ENCODE results near the gene NOS2. TPM values are rescaled to one million over a fixed set of nuclear protein-coding genes. Genes with fewer than 3 reads are reported as not detected.

The NOS2 gene
- polyA plus RNA-seq, 1 experiment: not detected

GRCh38 chr17:27760069-27760885 is 40.1 kb downstream of the NOS2 start:
- ChIA-PET CTCF (interaction anchor here (0.5 to 3.6 kb wide), 15 partner anchors 9 to 488 kb away, joined by 3 to 84 read pairs (median 4); no protein-coding TSS in a partner anchor), POLR2A (no interaction called here)
- no peak for DNase-seq (ENCODE audit: low read depth, low spot score)
- H3K27me3 ChIP-seq (ENCODE audit: control insufficient read depth, insufficient read depth, low read length): peaks cover 2% of the 10 kb centered on the region
- no peak overlapping the region for H3K4me3 ChIP-seq (ENCODE audit: low read depth, low read length)
- TF ChIP-seq, protein P1, sequence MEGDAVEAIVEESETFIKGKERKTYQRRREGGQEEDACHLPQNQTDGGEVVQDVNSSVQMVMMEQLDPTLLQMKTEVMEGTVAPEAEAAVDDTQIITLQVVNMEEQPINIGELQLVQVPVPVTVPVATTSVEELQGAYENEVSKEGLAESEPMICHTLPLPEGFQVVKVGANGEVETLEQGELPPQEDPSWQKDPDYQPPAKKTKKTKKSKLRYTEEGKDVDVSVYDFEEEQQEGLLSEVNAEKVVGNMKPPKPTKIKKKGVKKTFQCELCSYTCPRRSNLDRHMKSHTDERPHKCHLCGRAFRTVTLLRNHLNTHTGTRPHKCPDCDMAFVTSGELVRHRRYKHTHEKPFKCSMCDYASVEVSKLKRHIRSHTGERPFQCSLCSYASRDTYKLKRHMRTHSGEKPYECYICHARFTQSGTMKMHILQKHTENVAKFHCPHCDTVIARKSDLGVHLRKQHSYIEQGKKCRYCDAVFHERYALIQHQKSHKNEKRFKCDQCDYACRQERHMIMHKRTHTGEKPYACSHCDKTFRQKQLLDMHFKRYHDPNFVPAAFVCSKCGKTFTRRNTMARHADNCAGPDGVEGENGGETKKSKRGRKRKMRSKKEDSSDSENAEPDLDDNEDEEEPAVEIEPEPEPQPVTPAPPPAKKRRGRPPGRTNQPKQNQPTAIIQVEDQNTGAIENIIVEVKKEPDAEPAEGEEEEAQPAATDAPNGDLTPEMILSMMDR (IDR thresholded peaks at IDR 0.05; ENCODE audit: low read depth, low read length): peak; percentile 82
- no peak overlapping the region for H3K27ac ChIP-seq (ENCODE audit: low read depth, low read length)
- no peaks in the 10 kb centered on the region for H3K9me3 ChIP-seq (ENCODE audit: control insufficient read depth, insufficient read depth, low read length)

DNA sequence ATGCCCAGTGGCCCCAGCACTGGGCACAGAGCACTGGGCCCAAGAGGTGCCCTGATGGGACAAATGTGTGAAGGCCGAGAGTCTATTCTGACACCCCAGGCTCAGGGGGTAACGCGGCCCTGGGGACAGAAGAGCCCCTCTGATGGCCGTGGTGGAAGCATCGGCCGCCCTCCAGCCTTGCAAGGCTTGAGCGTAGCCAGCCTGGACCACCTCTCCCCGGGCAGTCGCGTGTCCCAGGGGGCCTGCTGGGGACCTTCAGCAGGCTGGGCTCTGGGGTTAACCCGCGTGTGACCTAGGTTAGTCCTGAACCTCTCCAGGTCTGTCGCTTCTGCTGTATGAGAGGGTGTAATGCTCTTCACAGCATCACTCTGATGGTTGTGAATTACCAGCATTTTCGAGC is 40.8 kb downstream of the NOS2 start:
- Histone ChIP-seq H3K27me3 (ENCODE audit: control insufficient read depth, insufficient read depth, low read length) (peaks cover 2% of the 10 kb centered on the region), H3K27ac (ENCODE audit: low read depth, low read length) (no peak overlapping the region), H3K9me3 (ENCODE audit: control insufficient read depth, insufficient read depth, low read length) (no peaks in the 10 kb centered on the region), H3K4me3 (ENCODE audit: low read depth, low read length) (no peak overlapping the region)
- DNase-seq (ENCODE audit: low read depth, low spot score): no peak
- TF ChIP-seq, protein P1 (IDR thresholded peaks at IDR 0.05; ENCODE audit: low read depth, low read length): no peak
- POLR2A ChIA-PET: no interaction called here
- CTCF ChIA-PET: interaction anchor here (0.6 to 3.6 kb wide), 13 partner anchors 9 to 489 kb away, joined by 3 to 84 read pairs (median 5); no protein-coding TSS in a partner anchor

- Histone ChIP-seq H3K27me3 (ENCODE audit: control insufficient read depth, insufficient read depth, low read length) (peaks cover 2% of the 10 kb centered on the region), H3K4me3 (ENCODE audit: low read depth, low read length) (no peak overlapping the region), H3K27ac (ENCODE audit: low read depth, low read length) (no peak overlapping the region), H3K9me3 (ENCODE audit: control insufficient read depth, insufficient read depth, low read length) (no peaks in the 10 kb centered on the region)
- TF ChIP-seq, protein P1 (IDR thresholded peaks at IDR 0.05; ENCODE audit: low read depth, low read length): peak; percentile 75
- ChIA-PET CTCF (interaction anchor here (0.5 to 3.0 kb wide), 31 partner anchors 11 to 560 kb away, joined by 3 to 109 read pairs (median 3); no protein-coding TSS in a partner anchor), POLR2A (interaction anchor here (0.6 kb wide), 1 partner anchor 128 kb away, joined by 4 read pairs; no protein-coding TSS in a partner anchor)
- DNase-seq (ENCODE audit: low read depth, low spot score): peak; percentile 11
These were observed 43.6 kb downstream of the NOS2 start for GRCh38 chr17:27756467-27757371.

GRCh38 chr17:27755706-27756466 is 44.4 kb downstream of the NOS2 start:
- peaks cover 2% of the 10 kb centered on the region for H3K27me3 ChIP-seq (ENCODE audit: control insufficient read depth, insufficient read depth, low read length)
- no peak for DNase-seq (ENCODE audit: low read depth, low spot score)
- CTCF ChIA-PET: interaction anchor here (0.5 to 3.0 kb wide), 30 partner anchors 12 to 559 kb away, joined by 3 to 109 read pairs (median 3); no protein-coding TSS in a partner anchor
- H3K9me3 ChIP-seq (ENCODE audit: control insufficient read depth, insufficient read depth, low read length): no peaks in the 10 kb centered on the region
- POLR2A ChIA-PET: no interaction called here
- no peak overlapping the region for H3K4me3 ChIP-seq (ENCODE audit: low read depth, low read length)
- no peak overlapping the region for H3K27ac ChIP-seq (ENCODE audit: low read depth, low read length)
- TF ChIP-seq, protein P1 (IDR thresholded peaks at IDR 0.05; ENCODE audit: low read depth, low read length): no peak

Measured in AG04450 (cell line).